ENCODE data around the gene ANO8. TPM values are rescaled to one million over a fixed set of nuclear protein-coding genes. Genes with fewer than 3 reads are reported as not detected.

The ANO8 gene
- total and polyA plus RNA-seq, 2 of the 8 experiments (the other 6 are each of a cell fraction or from before 2014, with no cell fraction given), result 9.5 to 20.7 TPM

- Histone ChIP-seq H2AK5ac (ENCODE audit: low read depth, low read length) (0 out of 2 replicates have a peak within 1 kb of the TSS, but pooled peaks have one; percentile 53), H3K79me1 (ENCODE audit: low read depth, low read length) (peaks cover 4% of the 10 kb centered on the region), H4K8ac (ENCODE audit: extremely low read depth, insufficient read depth, low read length) (no peak within 1 kb of the TSS), H2BK120ac (replicated peaks; ENCODE audit: low read depth, low read length) (no peak within 1 kb of the TSS), H3K9ac (replicated peaks in 1 of 4; ENCODE audit: extremely low read depth in 1 of 4, low read depth in 3 of 4, low read length in 3 of 4) (peak within 1 kb of the TSS; percentile 2 to 63 (median 49)), H2BK15ac (ENCODE audit: low read length) (peak within 1 kb of the TSS; percentile 81; the same call in 1 of the 2 replicates), H2BK20ac (ENCODE audit: low read length) (no peak within 1 kb of the TSS), H3K4me2 (ENCODE audit: insufficient read depth in 1 of 2, low read depth in 2 of 2, low read length in 2 of 2) (peak within 1 kb of the TSS; percentile 82 to 98), H2AFZ (ENCODE audit: low read length) (no peak within 1 kb of the TSS), H3K4me3 (ENCODE audit: extremely low read depth in 1 of 4, insufficient read depth in 2 of 4, low read depth in 3 of 4, low read length in 4 of 4) (peak within 1 kb of the TSS; percentile 54 to 78 (median 58)), H3K14ac (ENCODE audit: insufficient read length) (no peak within 1 kb of the TSS), H4K5ac (ENCODE audit: insufficient read length, low read depth, low read length) (peak within 1 kb of the TSS; percentile 47), H3K23ac (ENCODE audit: insufficient read length) (no peak within 1 kb of the TSS), H3K23me2 (ENCODE audit: low read depth, low read length) (peaks cover 7% of the 10 kb centered on the region), H4K20me1 (replicated peaks in 1 of 2; ENCODE audit: control insufficient read depth in 1 of 2, insufficient read depth in 2 of 2, low read length in 2 of 2) (peaks cover 1 to 8% of the 10 kb centered on the region in 2 experiments), H3K27me3 (replicated peaks in 1 of 4; ENCODE audit: control insufficient read depth in 3 of 4, extremely low read depth in 1 of 4, insufficient read depth in 3 of 4, low read length in 3 of 4) (no peaks in the 10 kb centered on the region), H3K27ac (ENCODE audit: low read depth, low read length) (no peak within 1 kb of the TSS), H3K18ac (ENCODE audit: extremely low read depth, low read length) (peak within 1 kb of the TSS; percentile 91), H3K56ac (replicated peaks; ENCODE audit: insufficient read length, low read depth, low read length) (no peak within 1 kb of the TSS), H3K36me3 (ENCODE audit: control insufficient read depth in 2 of 4, insufficient read depth in 4 of 4, low read length in 3 of 4) (peaks cover 0 to 13% (median 2%) of the 10 kb centered on the region in 4 experiments; a peak in 4 of 8 replicates), H4K91ac (replicated peaks; ENCODE audit: insufficient read length, low read length) (peak within 1 kb of the TSS; percentile 88), H3K4ac (replicated peaks; ENCODE audit: insufficient read length, low read depth, low read length) (peak within 1 kb of the TSS; percentile 75), H3K79me2 (ENCODE audit: control insufficient read depth in 1 of 2, insufficient read depth in 2 of 2, low read length in 2 of 2) (peaks cover 0 to 4% of the 10 kb centered on the region in 2 experiments; a peak in 1 of 4 replicates), H3K4me1 (replicated peaks in 1 of 4; ENCODE audit: control insufficient read depth in 3 of 4, insufficient read depth in 4 of 4, low read length in 3 of 4) (peaks cover 12 to 21% (median 14%) of the 10 kb centered on the region in 4 experiments), H3K9me3 (ENCODE audit: insufficient read depth in 2 of 2, low read depth in 1 of 2, low read length in 1 of 2) (no peaks in the 10 kb centered on the region; a peak in 1 of 4 replicates), H2BK5ac (ENCODE audit: low read depth, low read length) (no peak within 1 kb of the TSS; the same call in 1 of the 2 replicates), H2BK12ac (ENCODE audit: low read depth, low read length) (no peak within 1 kb of the TSS)
- 7% methylated on average over 33 of the region's 52 CpGs; no CpG with 5 or more reads in 1 of the 2 experiments for WGBS, 2 experiments (ENCODE audit: extremely low coverage in 1 of 2, insufficient coverage in 1 of 2, insufficient read length in 1 of 2, insufficient replicate concordance in 2 of 2, low coverage in 1 of 2, low lambda C conversion rate in 2 of 2, missing lambda C conversion rate in 1 of 2)
- FAIRE-seq, result no peak
- ChIA-PET CTCF (ENCODE audit: partially characterized antibody) (interaction anchor here (0.7 to 3.0 kb wide), 8 partner anchors 11 to 97 kb away, joined by 3 to 29 read pairs (median 3); no protein-coding TSS in a partner anchor), POLR2A (ENCODE audit: partially characterized antibody) (interaction anchor here (1.1 to 18.5 kb wide), 6 partner anchors 12 to 88 kb away, joined by 3 to 329 read pairs (median 4); partner anchors contain the start of genes ANO8, BABAM1 and USE1)
- DNase-seq (ENCODE audit: low read depth in 1 of 2, low spot score in 2 of 2), result peak in 1 of 2 experiments; percentile 99
- TF ChIP-seq SAP30 (IDR thresholded peaks at IDR 0.05; ENCODE audit: insufficient read depth, insufficient replicate concordance, low read length) (no peak), SP4 (IDR thresholded peaks at IDR 0.05; ENCODE audit: low read length) (peak; percentile 94), GABPA (IDR thresholded peaks at IDR 0.05; ENCODE audit: borderline replicate concordance, insufficient read depth, low read length) (no peak), SIRT6 (IDR thresholded peaks at IDR 0.05; ENCODE audit: low read length) (no peak), GTF2F1 (IDR thresholded peaks at IDR 0.05; ENCODE audit: borderline replicate concordance, low read depth, low read length) (no peak), TBP (IDR thresholded peaks at IDR 0.05; ENCODE audit: low read depth, low read length) (peak; percentile 46; the same call in 1 of the 2 replicates), RAD21 (IDR thresholded peaks at IDR 0.05 in 1 of 2, conservative IDR thresholded peaks at IDR 0.05 in 1 of 2; ENCODE audit: low read depth in 2 of 2, low read length in 2 of 2) (peak; percentile 12 to 25; a peak in 2 of 4 replicates), ATF3 (IDR thresholded peaks at IDR 0.05; ENCODE audit: insufficient read depth, low read depth, low read length) (0 out of 2 replicates have a peak, but pooled peaks have one; percentile 11), SP1 (IDR thresholded peaks at IDR 0.05; ENCODE audit: low read depth, low read length) (peak; percentile 98), EGR1 (IDR thresholded peaks at IDR 0.05; ENCODE audit: borderline replicate concordance, low read depth, low read length) (peak; percentile 26; the same call in 1 of the 2 replicates)
These were observed 31.3 kb downstream of the ANO8 start, which contains the start of gene ABHD8 for GRCh38 chr19:17303167-17303939. TSS of gene ABHD8 (minus strand) at chr19:17303425. CDS start at chr19:17301616, 1,809 bp downstream.

Data from H1 (cell line).